IPS DF 4.7 (cell line): ENCODE results near the gene RASSF10.

Experiments used
- DNase-seq: peaks from one replicate; pipeline ENCODE4 v3.0.0-alpha.2; 2013; ENCODE audit warnings: low spot score; ENCODE audit errors: extremely low read depth

The RASSF10 gene

GRCh38 chr11:13008625-13009475 is at the start of gene RASSF10:
Gene RASSF10, plus strand, starts transcription at chr11:13009316. Its CDS starts 261 bp downstream, at chr11:13009577.
- DNase-seq, result no peak

- no peak for DNase-seq
Observed at GRCh38 chr11:12961615-12962014, 47.5 kb upstream of the RASSF10 start.

GRCh38 chr11:12962306-12962705 is 46.8 kb upstream of the RASSF10 start:
- no peak for DNase-seq

- DNase-seq, result no peak
Observed at GRCh38 chr11:12963051-12963450, 46.1 kb upstream of the RASSF10 start.

- DNase-seq, result peak; percentile 44
Observed at GRCh38 chr11:12963792-12964536, 45.2 kb upstream of the RASSF10 start.

GRCh38 chr11:12964650-12965049 is 44.5 kb upstream of the RASSF10 start:
- no peak for DNase-seq

GRCh38 chr11:12966002-12966401 is 43.1 kb upstream of the RASSF10 start:
- no peak for DNase-seq

GRCh38 chr11:12968101-12968500 is 41.0 kb upstream of the RASSF10 start:
- DNase-seq, result no peak

- DNase-seq, result no peak
Observed at GRCh38 chr11:12968826-12969225, 40.3 kb upstream of the RASSF10 start.

GRCh38 chr11:12971955-12972354 is 37.2 kb upstream of the RASSF10 start:
- DNase-seq, result no peak

GRCh38 chr11:12973528-12974181 is 35.5 kb upstream of the RASSF10 start:
- no peak for DNase-seq

- DNase-seq, result no peak
Observed at GRCh38 chr11:12975195-12975594, 33.9 kb upstream of the RASSF10 start.

GRCh38 chr11:12979928-12980689 is 29.0 kb upstream of the RASSF10 start:
- DNase-seq, result no peak

- DNase-seq, result no peak
Observed at GRCh38 chr11:12981676-12982522, 27.2 kb upstream of the RASSF10 start.

- DNase-seq, result no peak
Observed at GRCh38 chr11:12983336-12983735, 25.8 kb upstream of the RASSF10 start.

- DNase-seq, result no peak
Observed at GRCh38 chr11:12986194-12986898, 22.8 kb upstream of the RASSF10 start.

GRCh38 chr11:12989428-12990161 is 19.5 kb upstream of the RASSF10 start:
- DNase-seq, result no peak

- DNase-seq, result no peak
Observed at GRCh38 chr11:12990162-12990480, 19.0 kb upstream of the RASSF10 start.

GRCh38 chr11:12991426-12991825 is 17.7 kb upstream of the RASSF10 start:
- DNase-seq, result no peak
